HepG2 (cell line): ENCODE measurements around the gene MYO5B. TPM values are rescaled to one million over a fixed set of nuclear protein-coding genes. Genes with fewer than 3 reads are reported as not detected.

Source experiments
- ATAC-seq: fragments of 200-7000 bp; cut with Tn5 transposase; 3 replicates; pipeline ENCODE4 v1.9.1; 2020; ENCODE audit warnings: mild to moderate bottlenecking, moderate library complexity
- BruUV-seq: library from RNA; stranded (reverse); fragments of 400-500 nt; replicated peaks from 2 replicates; lab custom pipeline; 2021; lab: Mats Ljungman, UMichigan
- CTCF ChIA-PET: fragments of 300-600 bp; formaldehyde crosslinking; extraction: SDS; loops from one replicate; lab custom pipeline; 2021; ENCODE audit warnings: low total read pairs, inconsistent platforms, low intra/inter-chr PET ratio; lab: Yijun Ruan, JAX
- POLR2A ChIA-PET: fragments of 350-600 bp; sonication (Branson Sonifier 250); formaldehyde crosslinking; loops from one replicate; lab custom pipeline; 2020; ENCODE audit warnings: antibody characterized with exemption, inconsistent platforms; lab: Yijun Ruan, JAX
- DNase-seq: peaks from one replicate; pipeline ENCODE4 v3.0.0-alpha.2; 2015; ENCODE audit warnings: low spot score
- FAIRE-seq: peaks from 3 replicates; lab custom pipeline; 2011; peaks lifted over from hg19 to GRCh38; lab: Jason Lieb, UNC
- H2AFZ ChIP-seq: one replicate; pipeline ENCODE4 v1.6.1; 2011; ENCODE audit warnings: low read length, inconsistent platforms
- H3K27ac ChIP-seq: fragments of 300-600 bp; 3 replicates; pipeline ENCODE4 v1.8.0; 2011; ENCODE audit warnings: mixed run types, mild to moderate bottlenecking, mixed read lengths, low read length, inconsistent platforms; ENCODE audit not compliant: insufficient read depth; ENCODE audit errors: extremely low read length
- H3K27me3 ChIP-seq, 2 experiments: fragments of 200-600 bp in 1 of 2; 2 replicates in 1 of 2; 3 replicates in 1 of 2; pipeline versions ENCODE4 v1.6.0 to v1.8.0; 2011; ENCODE audit warnings: low read length in 2 of 2, mild to moderate bottlenecking in 2 of 2, moderate library complexity in 2 of 2, inconsistent platforms in 1 of 2; ENCODE audit not compliant: insufficient read depth in 2 of 2, control insufficient read depth in 1 of 2
- H3K36me3 ChIP-seq, 2 experiments: fragments of 200-600 bp in 1 of 2; replicated peaks in 1 of 2; 2 replicates in 1 of 2; 3 replicates in 1 of 2; pipeline versions ENCODE4 v1.5.1 to v1.8.0; 2011; ENCODE audit warnings: low read length in 2 of 2, inconsistent platforms in 1 of 2; ENCODE audit not compliant: insufficient read depth in 2 of 2, control insufficient read depth in 1 of 2
- H3K4me1 ChIP-seq: 2 replicates; pipeline ENCODE4 v1.5.1; 2012; ENCODE audit warnings: low read length, inconsistent platforms; ENCODE audit not compliant: insufficient read depth
- H3K4me2 ChIP-seq: 2 replicates; pipeline ENCODE4 v1.6.0; 2011; ENCODE audit warnings: low read depth, low read length, inconsistent platforms
- H3K4me3 ChIP-seq, 3 experiments: fragments of 200-600 bp in 1 of 3; sonication (generic), shearing (Covaris generic) in 1 of 3; replicated peaks in 1 of 3; 2 replicates each; pipeline ENCODE4 v1.5.1; 2011 to 2016; ENCODE audit warnings: low read length in 3 of 3, inconsistent platforms in 2 of 3, low read depth in 2 of 3, mild to moderate bottlenecking in 2 of 3, control low read depth in 1 of 3, mixed read lengths in 1 of 3; ENCODE audit not compliant: insufficient read depth in 1 of 3
- H3K79me2 ChIP-seq: one replicate; pipeline ENCODE4 v1.6.1; 2011; ENCODE audit warnings: low read length, inconsistent platforms; ENCODE audit not compliant: insufficient read depth
- H3K9ac ChIP-seq: 2 replicates; pipeline ENCODE4 v1.6.0; 2011; ENCODE audit warnings: mild to moderate bottlenecking, low read depth, low read length, inconsistent platforms; ENCODE audit not compliant: insufficient read depth
- H3K9me3 ChIP-seq: 2 replicates; pipeline ENCODE4 v1.5.1; 2012; ENCODE audit warnings: mild to moderate bottlenecking, low read length
- H4K20me1 ChIP-seq: 2 replicates; pipeline ENCODE4 v1.6.0; 2011; ENCODE audit warnings: inconsistent platforms, mild to moderate bottlenecking, low read length, moderate library complexity; ENCODE audit not compliant: insufficient read depth
- ARID5B ChIP-seq: IDR thresholded peaks from 2 replicates; pipeline ENCODE4 v1.4.0; 2020; ENCODE audit warnings: mild to moderate bottlenecking, missing genetic modification reagents
- ATF7-NPFF ChIP-seq: sonication (generic); formaldehyde crosslinking; IDR thresholded peaks from 2 replicates; pipeline ENCODE4 v1.8.1; 2023; ENCODE audit warnings: mild to moderate bottlenecking, low read depth, missing genetic modification reagents, moderate library complexity
- E2F1 ChIP-seq: sonication (generic); formaldehyde crosslinking; IDR thresholded peaks from 2 replicates; pipeline ENCODE4 v1.5.0; 2020; ENCODE audit warnings: missing genetic modification reagents
- ELF3 ChIP-seq: IDR thresholded peaks from 2 replicates; pipeline ENCODE4 v1.6.1; 2016; ENCODE audit warnings: missing genetic modification reagents, missing compliant biosample characterization
- KDM2A ChIP-seq: sonication (generic); formaldehyde crosslinking; IDR thresholded peaks from 2 replicates; pipeline ENCODE4 v1.4.0; 2020; ENCODE audit warnings: low read depth, missing genetic modification reagents, borderline replicate concordance
- NR2F6 ChIP-seq, 2 experiments: IDR thresholded peaks; 2 replicates each; pipeline ENCODE4 v1.6.1; 2016; ENCODE audit warnings: antibody characterized with exemption in 1 of 2, mild to moderate bottlenecking in 1 of 2
- PHF8 ChIP-seq: sonication (generic); formaldehyde crosslinking; IDR thresholded peaks from 2 replicates; pipeline ENCODE4 v1.5.0; 2020; ENCODE audit warnings: missing genetic modification reagents
- RAD21 ChIP-seq: fragments of 450-650 bp; formaldehyde crosslinking; IDR thresholded peaks from 2 replicates; pipeline ENCODE4 v1.5.0; 2020; ENCODE audit warnings: mild to moderate bottlenecking
- SOX13 ChIP-seq, 3 experiments: fragments of 450-650 bp in 1 of 3; sonication (generic) in 1 of 3; formaldehyde crosslinking in 1 of 3; IDR thresholded peaks in 2 of 3; conservative IDR thresholded peaks in 1 of 3; 2 replicates each; pipeline versions ENCODE4 v1.5.0 to v1.6.1; 2016 to 2020; ENCODE audit warnings: antibody characterized with exemption in 1 of 3, mild to moderate bottlenecking in 1 of 3, missing compliant biosample characterization in 1 of 3, missing genetic modification reagents in 1 of 3, moderate library complexity in 1 of 3
- SRSF4 ChIP-seq: fragments of 200-400 bp; formaldehyde crosslinking; IDR thresholded peaks from one replicate; pipeline ENCODE4 v1.6.1; 2018; ENCODE audit warnings: mild to moderate bottlenecking, low read depth, low read length, moderate library complexity; ENCODE audit not compliant: poor library complexity, severe bottlenecking
- TEAD3 ChIP-seq: optimal IDR thresholded peaks from 2 replicates; pipeline ENCODE3; 2016; ENCODE audit warnings: borderline replicate concordance
- ZMAT3 ChIP-seq: sonication (generic); formaldehyde crosslinking; conservative IDR thresholded peaks from 2 replicates; pipeline ENCODE4 v1.7.0; 2021; ENCODE audit warnings: missing genetic modification reagents
- ZNF234 ChIP-seq: sonication (generic); formaldehyde crosslinking; conservative IDR thresholded peaks from 2 replicates; pipeline ENCODE4 v1.5.1; 2020; ENCODE audit warnings: mild to moderate bottlenecking, missing genetic modification reagents
- ZNF501 ChIP-seq: sonication (generic); formaldehyde crosslinking; IDR thresholded peaks from 2 replicates; pipeline ENCODE4 v1.5.1; 2020; ENCODE audit warnings: mild to moderate bottlenecking, moderate library complexity, missing genetic modification reagents
- WGBS: methylation state at CpG from one replicate; pipeline ENCODE4 v1.1.6; 2017; ENCODE audit warnings: low lambda C conversion rate; 5-methylcytosine and 5-hydroxymethylcytosine counted together
- in situ Hi-C: cut with HindIII; loops from 2 replicates; pipeline ENCODE4 v1.10.0; 2017; ENCODE audit warnings: low pct_unique_long_range_greater_than_20kb; ENCODE audit not compliant: extremely low pct_ligation_motif_present
- intact Hi-C: fragments of 100-400 bp; cut with micrococcal nuclease; formaldehyde crosslinking; loops from one replicate; pipeline ENCODE4 v1.10.0; 2022; ENCODE audit not compliant: unreplicated experiment
- polyA plus RNA-seq, 8 experiments: library from polyadenylated mRNA; depleted of rRNA in 3 of 8; stranded (reverse) in 7 of 8; unstranded in 1 of 8; fragments of >200 nt; fragmentation: Illumina TruSeq in 4 of 8; extraction: Trizol in 4 of 8; gene quantifications; 2 replicates each; pipeline versions ENCODE4 v1.2.1 to v1.2.3, GENCODE V29; 2011 to 2016; ENCODE audit warnings: low read depth in 4 of 8, missing spikeins in 1 of 8, mixed read lengths in 1 of 8; ENCODE audit not compliant: insufficient read depth in 1 of 8
- total RNA-seq, 5 experiments: library from RNA; depleted of rRNA; stranded (reverse); fragments of >200 nt; fragmentation: Illumina TruSeq; extraction: Trizol; gene quantifications; 2 replicates each; pipeline ENCODE4 v1.2.3, GENCODE V29; 2016; ENCODE audit warnings: low read depth in 1 of 5
- TF ChIP-seq, protein P1 (sequence below): sonication (generic); formaldehyde crosslinking; IDR thresholded peaks from 2 replicates; pipeline ENCODE4 v1.8.1; 2023; ENCODE audit warnings: mild to moderate bottlenecking, missing genetic modification reagents

MYO5B gene
- total and polyA plus RNA-seq, 2 of the 13 experiments (the other 11 are each of a cell fraction or from before 2014, with no cell fraction given), result 13.1 to 24.0 TPM

DNA sequence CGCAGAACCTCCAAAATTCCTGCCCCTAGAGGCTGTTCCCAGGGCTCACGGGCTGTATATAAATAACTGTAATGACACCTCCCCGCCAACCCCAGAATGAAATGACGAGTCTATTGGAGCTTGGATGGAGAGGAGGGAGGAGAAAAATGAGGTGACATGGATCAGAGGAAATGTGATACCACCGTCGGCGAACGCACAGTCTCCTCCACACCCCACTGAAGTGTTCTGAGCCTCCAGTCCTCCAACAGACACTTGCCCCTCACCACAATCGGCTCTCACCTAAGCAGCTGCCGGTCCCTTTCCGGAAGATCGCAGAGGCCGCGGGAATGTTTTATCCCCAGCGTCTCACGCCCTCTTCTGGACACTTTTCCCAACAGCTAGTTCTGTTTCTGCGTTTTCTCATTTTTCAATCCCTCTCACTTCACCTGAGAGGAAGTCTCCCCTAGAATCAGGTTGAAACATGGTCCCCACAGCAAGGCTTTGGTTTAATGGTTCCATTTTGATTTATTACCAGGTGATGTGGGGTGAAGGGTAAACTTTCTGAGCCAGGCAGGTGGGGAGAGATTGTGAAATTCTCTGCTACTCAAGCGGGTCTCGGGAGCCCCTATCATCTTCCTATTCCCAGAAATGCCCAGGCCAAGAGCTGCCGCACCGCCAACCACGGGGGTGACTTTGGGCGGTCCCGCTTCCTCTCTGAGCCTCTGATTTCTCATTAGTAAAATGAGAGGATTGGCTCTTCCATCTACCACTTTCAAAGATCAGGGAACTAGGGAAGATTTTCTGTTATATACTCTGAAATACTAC is 9.1 kb upstream of the MYO5B start:
- no peaks in the 10 kb centered on the region for H3K9me3 ChIP-seq
- H3K27ac ChIP-seq, result no peak overlapping the region
- H3K27me3 ChIP-seq, result peaks cover 0 to 17% of the 10 kb centered on the region in 2 experiments; a peak in 3 of 5 replicates
- in situ Hi-C loops (no loop called here), intact Hi-C loops (loop anchor here (2.0 kb wide), 3 partner anchors 153 to 303 kb away; no protein-coding TSS in a partner anchor)
- peak; percentile 86 for ATAC-seq
- H3K79me2 ChIP-seq, result no peaks in the 10 kb centered on the region
- H3K4me3 ChIP-seq, result peak overlapping the region in 1 of 3 experiments; percentile 56; a peak in 2 of 6 replicates
- 13% methylated on average over 20 of the region's 24 CpGs for WGBS
- H3K4me2 ChIP-seq, result peak overlapping the region; percentile 83
- BruUV-seq, result no TSS peak
- H3K9ac ChIP-seq, result 0 out of 2 replicates have a peak overlapping the region, but pooled peaks have one; percentile 5
- peaks cover 32% of the 10 kb centered on the region for H3K4me1 ChIP-seq
- H4K20me1 ChIP-seq, result no peaks in the 10 kb centered on the region
- peak; percentile 74 for FAIRE-seq
- DNase-seq, result peak; percentile 46
- H3K36me3 ChIP-seq, result no peaks in the 10 kb centered on the region
- POLR2A ChIA-PET, result interaction anchor here (1.1 to 1.4 kb wide), 2 partner anchors 9 to 132 kb away, joined by 3 read pairs; partner anchors contain the start of gene MYO5B
- CTCF ChIA-PET, result interaction anchor here (0.8 to 2.2 kb wide), 4 partner anchors 146 to 225 kb away, joined by 3 to 15 read pairs (median 8); no protein-coding TSS in a partner anchor
- no peak overlapping the region for H2AFZ ChIP-seq
- TF ChIP-seq TEAD3 (CRISPR knock-in tag) (peak; percentile 43), E2F1 (CRISPR knock-in tag) (no peak), SRSF4 (no peak), ZNF501 (CRISPR knock-in tag) (0 out of 2 replicates have a peak, but pooled peaks have one; percentile 18), ELF3 (CRISPR knock-in tag) (0 out of 2 replicates have a peak, but pooled peaks have one; percentile 21), KDM2A (CRISPR knock-in tag) (peak; percentile 29; the same call in 1 of the 2 replicates), ATF7-NPFF (CRISPR knock-in tag) (no peak), NR2F6 (IDR thresholded peaks at IDR 0.05) (no peak), NR2F6 (CRISPR knock-in tag; IDR thresholded peaks at IDR 0.05) (peak; percentile 15; the same call in 1 of the 2 replicates), SOX13 (IDR thresholded peaks at IDR 0.05) (no peak), SOX13 (CRISPR knock-in tag; conservative IDR thresholded peaks at IDR 0.05 in 1 of 2, IDR thresholded peaks at IDR 0.05 in 1 of 2) (0 out of 4 replicates have a peak, but pooled peaks of 1 of the 2 experiments have one; percentile 10), PHF8 (CRISPR knock-in tag) (0 out of 2 replicates have a peak, but pooled peaks have one; percentile 22), ARID5B (0 out of 2 replicates have a peak, but pooled peaks have one; percentile 16), ZNF234 (CRISPR knock-in tag) (no peak), RAD21 (CRISPR knock-in tag) (peak; percentile 79), ZMAT3 (CRISPR knock-in tag) (0 out of 2 replicates have a peak, but pooled peaks have one; percentile 53)
- TF ChIP-seq, protein P1, sequence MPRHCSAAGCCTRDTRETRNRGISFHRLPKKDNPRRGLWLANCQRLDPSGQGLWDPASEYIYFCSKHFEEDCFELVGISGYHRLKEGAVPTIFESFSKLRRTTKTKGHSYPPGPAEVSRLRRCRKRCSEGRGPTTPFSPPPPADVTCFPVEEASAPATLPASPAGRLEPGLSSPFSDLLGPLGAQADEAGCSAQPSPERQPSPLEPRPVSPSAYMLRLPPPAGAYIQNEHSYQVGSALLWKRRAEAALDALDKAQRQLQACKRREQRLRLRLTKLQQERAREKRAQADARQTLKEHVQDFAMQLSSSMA (CRISPR knock-in tag), result no peak
